Activated CD4-positive, alpha-beta memory T cell treated with anti-CD3 and anti-CD28 coated beads for 36 hours (primary cell): ENCODE results near the gene CACNA1C. TPM values are rescaled to one million over a fixed set of nuclear protein-coding genes. Genes with fewer than 3 reads are reported as not detected.

Experiments used
- CTCF ChIA-PET: fragments of 350-600 bp; sonication (Branson Sonifier 250); formaldehyde crosslinking; loops from one replicate; lab custom pipeline; 2021; ENCODE audit warnings: antibody characterized with exemption, inconsistent platforms; lab: Charles Lee
- POLR2A ChIA-PET: fragments of 350-600 bp; sonication (Branson Sonifier 250); formaldehyde crosslinking; loops from one replicate; lab custom pipeline; 2021; ENCODE audit warnings: antibody characterized with exemption; lab: Charles Lee
- DNase-seq: peaks from one replicate; pipeline ENCODE4 v3.0.0-alpha.2; 2020
- H3K27ac Mint-ChIP-seq: one replicate; pipeline ENCODE4 v1.8.0; 2021; ENCODE audit warnings: mixed read lengths
- H3K27me3 Mint-ChIP-seq: one replicate; pipeline ENCODE4 v1.8.0; 2021; ENCODE audit warnings: mixed read lengths
- H3K36me3 Mint-ChIP-seq: one replicate; pipeline ENCODE4 v1.8.0; 2021; ENCODE audit warnings: mixed read lengths
- H3K4me1 Mint-ChIP-seq: one replicate; pipeline ENCODE4 v1.8.0; 2021; ENCODE audit warnings: low read depth, mixed read lengths
- H3K4me3 Mint-ChIP-seq: one replicate; pipeline ENCODE4 v1.8.0; 2021; ENCODE audit warnings: mild to moderate bottlenecking, mixed read lengths
- H3K9me3 Mint-ChIP-seq: one replicate; pipeline ENCODE4 v1.8.0; 2021; ENCODE audit warnings: mixed read lengths
- intact Hi-C: fragments of 100-400 bp; cut with micrococcal nuclease; formaldehyde crosslinking; loops from one replicate; pipeline ENCODE4 v1.15.1; 2023
- total RNA-seq, 2 experiments: library from RNA; stranded (reverse); gene quantifications; one replicate each; pipeline ENCODE4 v1.2.3, GENCODE V29; 2021

CACNA1C gene
- total RNA-seq, 2 experiments from 2014 or later = 0.07 to 0.12 TPM

- POLR2A ChIA-PET = no interaction called here
- H3K27ac Mint-ChIP-seq = no peak overlapping the region
- H3K27me3 Mint-ChIP-seq = peaks cover 44% of the 10 kb centered on the region
- no peaks in the 10 kb centered on the region for H3K9me3 Mint-ChIP-seq
- CTCF ChIA-PET = interaction anchor here (0.5 kb wide), 1 partner anchor 119 kb away, joined by 3 read pairs; no protein-coding TSS in a partner anchor
- intact Hi-C loops = no loop called here
- no peak overlapping the region for H3K4me3 Mint-ChIP-seq
- no peak for DNase-seq
- peaks cover 5% of the 10 kb centered on the region for H3K4me1 Mint-ChIP-seq
- H3K36me3 Mint-ChIP-seq = no peaks in the 10 kb centered on the region
These were observed 594.4 kb downstream of the CACNA1C start for GRCh38 chr12:2647186-2647585.

- intact Hi-C loops = no loop called here
- DNase-seq = no peak
- POLR2A ChIA-PET = no interaction called here
- Mint-ChIP-seq H3K36me3 (no peaks in the 10 kb centered on the region), H3K4me1 (no peaks in the 10 kb centered on the region), H3K9me3 (no peaks in the 10 kb centered on the region), H3K4me3 (no peak overlapping the region), H3K27me3 (peaks cover 42% of the 10 kb centered on the region), H3K27ac (no peak overlapping the region)
- CTCF ChIA-PET = no interaction called here
These were observed 595.6 kb downstream of the CACNA1C start for GRCh38 chr12:2648406-2648805.

GRCh38 chr12:2649201-2650030 is 596.6 kb downstream of the CACNA1C start:
- no peaks in the 10 kb centered on the region for H3K4me1 Mint-ChIP-seq
- intact Hi-C loops = no loop called here

GRCh38 chr12:2650261-2651067 is 597.7 kb downstream of the CACNA1C start:
- no peak overlapping the region for H3K4me3 Mint-ChIP-seq
- H3K27ac Mint-ChIP-seq = no peak overlapping the region
- H3K4me1 Mint-ChIP-seq = no peaks in the 10 kb centered on the region
- intact Hi-C loops = no loop called here
- no peaks in the 10 kb centered on the region for H3K9me3 Mint-ChIP-seq
- ChIA-PET POLR2A (no interaction called here), CTCF (no interaction called here)
- peaks cover 31% of the 10 kb centered on the region for H3K27me3 Mint-ChIP-seq
- H3K36me3 Mint-ChIP-seq = no peaks in the 10 kb centered on the region
- DNase-seq = no peak

More at GRCh38 chr12:2649201-2650030, 596.6 kb downstream of the CACNA1C start:
- H3K27me3 Mint-ChIP-seq = peaks cover 37% of the 10 kb centered on the region
- POLR2A ChIA-PET = no interaction called here
- no peaks in the 10 kb centered on the region for H3K36me3 Mint-ChIP-seq
- no peak overlapping the region for H3K27ac Mint-ChIP-seq
- no peak overlapping the region for H3K4me3 Mint-ChIP-seq
- H3K9me3 Mint-ChIP-seq = no peaks in the 10 kb centered on the region
- CTCF ChIA-PET = no interaction called here
- DNase-seq = no peak

GRCh38 chr12:2651068-2651965 is 598.5 kb downstream of the CACNA1C start:
- Mint-ChIP-seq H3K27me3 (peaks cover 27% of the 10 kb centered on the region), H3K4me1 (no peaks in the 10 kb centered on the region), H3K4me3 (no peak overlapping the region), H3K9me3 (no peaks in the 10 kb centered on the region), H3K27ac (no peak overlapping the region), H3K36me3 (no peaks in the 10 kb centered on the region)
- CTCF ChIA-PET = no interaction called here
- intact Hi-C loops = no loop called here
- POLR2A ChIA-PET = no interaction called here
- no peak for DNase-seq

- H3K4me1 Mint-ChIP-seq = no peaks in the 10 kb centered on the region
- no peaks in the 10 kb centered on the region for H3K36me3 Mint-ChIP-seq
- CTCF ChIA-PET = no interaction called here
- H3K4me3 Mint-ChIP-seq = no peak overlapping the region
- peaks cover 20% of the 10 kb centered on the region for H3K27me3 Mint-ChIP-seq
- no peaks in the 10 kb centered on the region for H3K9me3 Mint-ChIP-seq
- no peak for DNase-seq
- POLR2A ChIA-PET = no interaction called here
- intact Hi-C loops = no loop called here
- H3K27ac Mint-ChIP-seq = no peak overlapping the region
These were observed 599.2 kb downstream of the CACNA1C start for GRCh38 chr12:2652011-2652400.

- H3K27me3 Mint-ChIP-seq = peaks cover 16% of the 10 kb centered on the region
- no peak for DNase-seq
- no peaks in the 10 kb centered on the region for H3K4me1 Mint-ChIP-seq
- H3K4me3 Mint-ChIP-seq = no peak overlapping the region
- no peaks in the 10 kb centered on the region for H3K9me3 Mint-ChIP-seq
- H3K36me3 Mint-ChIP-seq = no peaks in the 10 kb centered on the region
- H3K27ac Mint-ChIP-seq = no peak overlapping the region
- CTCF ChIA-PET = no interaction called here
- intact Hi-C loops = no loop called here
- POLR2A ChIA-PET = no interaction called here
These were observed 599.8 kb downstream of the CACNA1C start for GRCh38 chr12:2652401-2653081.

GRCh38 chr12:2653461-2653965 is 600.7 kb downstream of the CACNA1C start:
- Mint-ChIP-seq H3K9me3 (no peaks in the 10 kb centered on the region), H3K4me1 (no peaks in the 10 kb centered on the region), H3K36me3 (no peaks in the 10 kb centered on the region), H3K4me3 (no peak overlapping the region), H3K27ac (no peak overlapping the region), H3K27me3 (peaks cover 13% of the 10 kb centered on the region)
- ChIA-PET CTCF (no interaction called here), POLR2A (no interaction called here)
- DNase-seq = no peak
- intact Hi-C loops = no loop called here

GRCh38 chr12:2654311-2654710 is 601.5 kb downstream of the CACNA1C start:
- H3K9me3 Mint-ChIP-seq = no peaks in the 10 kb centered on the region
- peaks cover 9% of the 10 kb centered on the region for H3K27me3 Mint-ChIP-seq
- H3K36me3 Mint-ChIP-seq = no peaks in the 10 kb centered on the region
- no peak overlapping the region for H3K4me3 Mint-ChIP-seq
- H3K4me1 Mint-ChIP-seq = no peaks in the 10 kb centered on the region
- no peak overlapping the region for H3K27ac Mint-ChIP-seq
- DNase-seq = no peak
- ChIA-PET POLR2A (no interaction called here), CTCF (no interaction called here)
- intact Hi-C loops = no loop called here

GRCh38 chr12:2654741-2655140 is 602.0 kb downstream of the CACNA1C start:
- Mint-ChIP-seq H3K27me3 (peaks cover 5% of the 10 kb centered on the region), H3K36me3 (no peaks in the 10 kb centered on the region), H3K9me3 (no peaks in the 10 kb centered on the region), H3K4me1 (no peaks in the 10 kb centered on the region), H3K27ac (no peak overlapping the region), H3K4me3 (no peak overlapping the region)
- POLR2A ChIA-PET = no interaction called here
- CTCF ChIA-PET = no interaction called here
- intact Hi-C loops = no loop called here
- no peak for DNase-seq

GRCh38 chr12:2662524-2662923 is 609.7 kb downstream of the CACNA1C start:
- intact Hi-C loops = no loop called here
- Mint-ChIP-seq H3K27me3 (no peaks in the 10 kb centered on the region), H3K36me3 (no peaks in the 10 kb centered on the region), H3K4me1 (no peaks in the 10 kb centered on the region), H3K9me3 (no peaks in the 10 kb centered on the region), H3K4me3 (no peak overlapping the region), H3K27ac (no peak overlapping the region)
- ChIA-PET POLR2A (interaction anchor here (0.6 kb wide), 1 partner anchor 82 kb away, joined by 4 read pairs; no protein-coding TSS in a partner anchor), CTCF (no interaction called here)
- DNase-seq = no peak
